GM12872 (cell line): ENCODE measurements around the gene PANK2.

Experiments
- CTCF ChIP-seq: IDR thresholded peaks from 3 replicates; pipeline ENCODE4 v1.5.1; 2011; ENCODE audit warnings: low read depth, mild to moderate bottlenecking, low read length, moderate library complexity; ENCODE audit not compliant: insufficient read depth

The PANK2 gene

GRCh38 chr20:3923818-3924217 is 34.6 kb downstream of the PANK2 start:
- no peak for TF ChIP-seq CTCF

- TF ChIP-seq CTCF = no peak
Measured at GRCh38 chr20:3924304-3925112, 35.3 kb downstream of the PANK2 start.

GRCh38 chr20:3925113-3925695 is 36.0 kb downstream of the PANK2 start:
- no peak for TF ChIP-seq CTCF

GRCh38 chr20:3925899-3926638 is 36.9 kb downstream of the PANK2 start:
- no peak for TF ChIP-seq CTCF

GRCh38 chr20:3927486-3928291 is 38.5 kb downstream of the PANK2 start:
- TF ChIP-seq CTCF = no peak

- no peak for TF ChIP-seq CTCF
Measured at GRCh38 chr20:3929713-3930060, 40.5 kb downstream of the PANK2 start.
